Measurements from ENCODE around the gene IKBKE. TPM values are rescaled to one million over a fixed set of nuclear protein-coding genes. Genes with fewer than 3 reads are reported as not detected.

IKBKE gene
- total and polyA plus RNA-seq, 11 donors: 0.27 to 10.8 (median 1.1) TPM

GRCh38 chr1:206451134-206451686 lies 19.1 kb upstream of the IKBKE start:
- Histone ChIP-seq H3K4me3 (no peak overlapping the region), H3K27me3 (no peaks in the 10 kb centered on the region), H3K4me1 (peaks cover 0 to 16% (median 8%) of the 10 kb centered on the region in 12 donors), H3K36me3 (peaks cover 0 to 98% (median 80%) of the 10 kb centered on the region in 9 donors), H3K27ac (no peak overlapping the region), H3K9me3 (no peaks in the 10 kb centered on the region)
- TF ChIP-seq CTCF (IDR thresholded peaks at IDR 0.05): no peak
- no peak for TF ChIP-seq POLR2A (IDR thresholded peaks at IDR 0.05)
- intact Hi-C loops (cut with DNase I): no loop called here
- no peak for DNase-seq
- WGBS, 4 donors: 86 to 96% (median 92%) methylated on average over 9 of the region's 9 CpGs
- ATAC-seq: no peak

GRCh38 chr1:206453111-206453510 lies 17.2 kb upstream of the IKBKE start:
- Histone ChIP-seq H3K9me3 (no peaks in the 10 kb centered on the region), H3K27ac (no peak overlapping the region), H3K27me3 (no peaks in the 10 kb centered on the region), H3K4me1 (peaks cover 0 to 31% (median 24%) of the 10 kb centered on the region in 12 donors), H3K36me3 (peaks cover 0 to 79% (median 63%) of the 10 kb centered on the region in 9 donors), H3K4me3 (no peak overlapping the region)
- ATAC-seq: no peak
- DNase-seq: no peak
- intact Hi-C loops (cut with DNase I): no loop called here
- 93 to 96% (median 95%) methylated on average over 13 of the region's 13 CpGs for WGBS, 4 donors
- no peak for TF ChIP-seq POLR2A (IDR thresholded peaks at IDR 0.05)
- TF ChIP-seq CTCF (IDR thresholded peaks at IDR 0.05): no peak

- intact Hi-C loops (cut with DNase I): no loop called here
These were observed 15.0 kb upstream of the IKBKE start for GRCh38 chr1:206455289-206455665.

More at GRCh38 chr1:206455289-206455665, 15.0 kb upstream of the IKBKE start:
- Histone ChIP-seq H3K27me3 (no peaks in the 10 kb centered on the region), H3K27ac (no peak overlapping the region), H3K36me3 (peaks cover 0 to 72% (median 51%) of the 10 kb centered on the region in 9 donors), H3K4me3 (no peak overlapping the region), H3K4me1 (peaks cover 0 to 35% (median 24%) of the 10 kb centered on the region in 12 donors), H3K9me3 (no peaks in the 10 kb centered on the region)
- ATAC-seq: no peak
- 67 to 81% (median 74%) methylated on average over 3 of the region's 3 CpGs for WGBS, 4 donors
- DNase-seq: no peak
- no peak for TF ChIP-seq CTCF (IDR thresholded peaks at IDR 0.05)
- TF ChIP-seq POLR2A (IDR thresholded peaks at IDR 0.05): no peak

Data from heart left ventricle (tissue), 16 donors.